ENCODE measurements around the gene USP34. TPM values are rescaled to one million over a fixed set of nuclear protein-coding genes. Genes with fewer than 3 reads are reported as not detected.

Gene USP34
- total and polyA plus RNA-seq, 2 experiments from 2014 or later: 81.8 to 157 TPM

GRCh38 chr2:61291851-61292575 lies 178.9 kb downstream of the USP34 start:
- no peaks in the 10 kb centered on the region for H3K4me1 ChIP-seq (ENCODE audit: insufficient read depth)
- H3K4me3 Mint-ChIP-seq: no peak overlapping the region
- H3K4me2 ChIP-seq: no peak overlapping the region
- no peak overlapping the region for H3K27ac Mint-ChIP-seq
- H3K27me3 ChIP-seq (ENCODE audit: insufficient read depth): no peaks in the 10 kb centered on the region
- H3K9me2 ChIP-seq (ENCODE audit: insufficient read depth): no peaks in the 10 kb centered on the region
- H3K27me3 Mint-ChIP-seq (ENCODE audit: insufficient read depth, low read depth, poor library complexity): peaks cover 4% of the 10 kb centered on the region
- H3K36me3 ChIP-seq (ENCODE audit: insufficient read depth): peaks cover 21% of the 10 kb centered on the region; the same call in 1 of the 2 replicates
- H3F3A ChIP-seq (replicated peaks; ENCODE audit: low read depth): no peaks in the 10 kb centered on the region
- DNase-seq (ENCODE audit: low spot score) (no peak), ATAC-seq (no peak)
- H3K27ac ChIP-seq (ENCODE audit: low read depth): no peak overlapping the region
- no peak overlapping the region for H3K4me3 ChIP-seq
- H3K79me2 ChIP-seq (replicated peaks; ENCODE audit: insufficient read depth): no peaks in the 10 kb centered on the region
- H3K9me3 Mint-ChIP-seq: no peaks in the 10 kb centered on the region
- H4K20me1 ChIP-seq (replicated peaks; ENCODE audit: insufficient read depth): no peaks in the 10 kb centered on the region; the same call in 1 of the 2 replicates
- peaks cover 23% of the 10 kb centered on the region; the same call in 2 of the 3 replicates for H3K36me3 Mint-ChIP-seq (ENCODE audit: low read depth)
- no peaks in the 10 kb centered on the region for H3K4me1 Mint-ChIP-seq
- TF ChIP-seq ZNF114 (CRISPR knock-in tag; IDR thresholded peaks at IDR 0.05) (no peak), POLR2AphosphoS5 (IDR thresholded peaks at IDR 0.05; ENCODE audit: low read depth) (no peak), STAT1 (IDR thresholded peaks at IDR 0.05; ENCODE audit: unreplicated experiment) (no peak), REST (IDR thresholded peaks at IDR 0.05; ENCODE audit: unreplicated experiment) (no peak), NANOG (IDR thresholded peaks at IDR 0.05; ENCODE audit: borderline replicate concordance) (no peak), EZH2phosphoT487 (IDR thresholded peaks at IDR 0.05; ENCODE audit: unreplicated experiment) (no peak), EZH2 (IDR thresholded peaks at IDR 0.05; ENCODE audit: low read depth, unreplicated experiment) (no peak), ZNF331 (CRISPR knock-in tag; IDR thresholded peaks at IDR 0.05; ENCODE audit: low read depth) (no peak), JUNB (IDR thresholded peaks at IDR 0.05; ENCODE audit: unreplicated experiment) (no peak), ZNF462 (CRISPR knock-in tag; IDR thresholded peaks at IDR 0.05) (no peak), CTCF (conservative IDR thresholded peaks at IDR 0.05; ENCODE audit: low read depth in 2 of 2) (no peak), ETS1 (IDR thresholded peaks at IDR 0.05) (no peak), CREB1 (CRISPR knock-in tag; IDR thresholded peaks at IDR 0.05; ENCODE audit: low read depth) (no peak)
- H2AFZ ChIP-seq: no peak overlapping the region
